Measurements from ENCODE around the gene EMC7. TPM values are rescaled to one million over a fixed set of nuclear protein-coding genes. Genes with fewer than 3 reads are reported as not detected.

Gene EMC7
- total and polyA plus RNA-seq, 10 of the 15 experiments (the other 5 are each of a cell fraction or from before 2014, with no cell fraction given), result 16.5 to 88.9 (median 45.0) TPM

GRCh38 chr15:34084086-34084485, 17.6 kb downstream of the EMC7 start:
- Histone ChIP-seq H4K20me1 (ENCODE audit: control insufficient read depth, insufficient read depth) (no peaks in the 10 kb centered on the region), H3K27me3 (replicated peaks in 1 of 2; ENCODE audit: control insufficient read depth in 2 of 2, insufficient read depth in 2 of 2, low read length in 1 of 2) (no peaks in the 10 kb centered on the region), H3K4me1 (ENCODE audit: control insufficient read depth, insufficient read depth, low read length) (no peaks in the 10 kb centered on the region), H3K9me3 (replicated peaks; ENCODE audit: control insufficient read depth, insufficient read depth, low read length) (no peaks in the 10 kb centered on the region), H3K4me2 (ENCODE audit: control insufficient read depth, insufficient read depth) (no peak overlapping the region), H3K79me2 (ENCODE audit: control insufficient read depth, insufficient read depth, low read length) (no peaks in the 10 kb centered on the region), H3K36me3 (ENCODE audit: control insufficient read depth in 2 of 2, insufficient read depth in 2 of 2, low read length in 1 of 2) (peaks cover 6 to 17% of the 10 kb centered on the region in 2 experiments; a peak in 3 of 4 replicates), H2AFZ (ENCODE audit: control insufficient read depth, low read depth, low read length) (no peak overlapping the region), H3K27ac (ENCODE audit: control insufficient read depth, insufficient read depth) (no peak overlapping the region), H3K9ac (ENCODE audit: control insufficient read depth, insufficient read depth, low read length) (no peak overlapping the region), H3K4me3 (no peak overlapping the region)
- ChIA-PET POLR2A (no interaction called here), CTCF (interaction anchor here (1.2 kb wide), 1 partner anchor 22 kb away, joined by 3 read pairs; no protein-coding TSS in a partner anchor), SMC1A (ENCODE audit: uncharacterized antibody, unreplicated experiment) (no interaction called here), RAD21 (ENCODE audit: unreplicated experiment) (no interaction called here)
- DNase-seq (ENCODE audit: low read depth, low spot score), result no peak
- TF ChIP-seq RFX5 (IDR thresholded peaks at IDR 0.05; ENCODE audit: low read depth, low read length) (no peak), KAT2A (conservative IDR thresholded peaks at IDR 0.05; ENCODE audit: control insufficient read depth, low read depth, low read length) (no peak), TAF1 (IDR thresholded peaks at IDR 0.05; ENCODE audit: borderline replicate concordance, low read depth, low read length) (no peak)
- TSS peak; percentile 38 for BruUV-seq (replicated peaks)
- ATAC-seq, result no peak
- in situ Hi-C loops (cut with MboI) (no loop called here), intact Hi-C loops (cut with micrococcal nuclease; ENCODE audit: unreplicated experiment) (no loop called here)
- 100% methylated on average over 7 of the region's 7 CpGs for WGBS (ENCODE audit: insufficient coverage, insufficient replicate concordance, low lambda C conversion rate, missing lambda C conversion rate)
- no peak for FAIRE-seq

DNA sequence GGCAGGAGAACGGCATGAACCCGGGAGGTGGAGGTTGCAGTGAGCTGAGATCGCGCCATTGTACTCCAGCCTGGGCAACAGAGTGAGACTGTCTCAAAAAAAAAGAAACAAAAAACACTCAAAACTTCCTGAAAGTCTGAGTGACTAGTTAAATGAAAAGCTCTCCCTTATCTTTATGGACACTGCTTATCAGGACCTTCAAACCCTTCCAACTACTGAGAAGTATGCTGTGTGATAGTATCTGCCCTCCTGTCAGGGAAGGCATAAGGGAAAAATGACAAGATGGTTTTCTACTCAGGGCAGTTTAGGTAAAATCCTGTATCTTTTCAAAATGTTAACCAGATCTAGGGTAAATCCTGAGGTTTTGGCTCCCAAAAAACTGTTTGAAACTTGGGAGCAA, 21.8 kb downstream of the EMC7 start:
- ATAC-seq (no peak), FAIRE-seq (no peak), DNase-seq (ENCODE audit: low read depth, low spot score) (no peak)
- Histone ChIP-seq H3K4me3 (no peak overlapping the region), H4K20me1 (ENCODE audit: control insufficient read depth, insufficient read depth) (no peaks in the 10 kb centered on the region), H3K27me3 (replicated peaks in 1 of 2; ENCODE audit: control insufficient read depth in 2 of 2, insufficient read depth in 2 of 2, low read length in 1 of 2) (no peaks in the 10 kb centered on the region), H3K9me3 (replicated peaks; ENCODE audit: control insufficient read depth, insufficient read depth, low read length) (no peaks in the 10 kb centered on the region), H3K79me2 (ENCODE audit: control insufficient read depth, insufficient read depth, low read length) (no peaks in the 10 kb centered on the region), H3K27ac (ENCODE audit: control insufficient read depth, insufficient read depth) (no peak overlapping the region), H2AFZ (ENCODE audit: control insufficient read depth, low read depth, low read length) (no peak overlapping the region), H3K4me1 (ENCODE audit: control insufficient read depth, insufficient read depth, low read length) (no peaks in the 10 kb centered on the region), H3K9ac (ENCODE audit: control insufficient read depth, insufficient read depth, low read length) (no peak overlapping the region), H3K36me3 (ENCODE audit: control insufficient read depth in 2 of 2, insufficient read depth in 2 of 2, low read length in 1 of 2) (peaks cover 4 to 6% of the 10 kb centered on the region in 2 experiments; a peak in 2 of 4 replicates), H3K4me2 (ENCODE audit: control insufficient read depth, insufficient read depth) (no peak overlapping the region)
- WGBS (ENCODE audit: insufficient coverage, insufficient replicate concordance, low lambda C conversion rate, missing lambda C conversion rate), result 98% methylated on average over 4 of the region's 4 CpGs
- intact Hi-C loops (cut with micrococcal nuclease; ENCODE audit: unreplicated experiment) (no loop called here), in situ Hi-C loops (cut with MboI) (no loop called here)
- CTCF ChIA-PET, result interaction anchor here (1.0 to 1.9 kb wide), 2 partner anchors 18 to 20 kb away, joined by 4 to 7 read pairs; no protein-coding TSS in a partner anchor
- SMC1A ChIA-PET (ENCODE audit: uncharacterized antibody, unreplicated experiment), result no interaction called here
- RAD21 ChIA-PET (ENCODE audit: unreplicated experiment), result no interaction called here
- POLR2A ChIA-PET, result no interaction called here
- no TSS peak for BruUV-seq (replicated peaks)
- TF ChIP-seq, protein P1, sequence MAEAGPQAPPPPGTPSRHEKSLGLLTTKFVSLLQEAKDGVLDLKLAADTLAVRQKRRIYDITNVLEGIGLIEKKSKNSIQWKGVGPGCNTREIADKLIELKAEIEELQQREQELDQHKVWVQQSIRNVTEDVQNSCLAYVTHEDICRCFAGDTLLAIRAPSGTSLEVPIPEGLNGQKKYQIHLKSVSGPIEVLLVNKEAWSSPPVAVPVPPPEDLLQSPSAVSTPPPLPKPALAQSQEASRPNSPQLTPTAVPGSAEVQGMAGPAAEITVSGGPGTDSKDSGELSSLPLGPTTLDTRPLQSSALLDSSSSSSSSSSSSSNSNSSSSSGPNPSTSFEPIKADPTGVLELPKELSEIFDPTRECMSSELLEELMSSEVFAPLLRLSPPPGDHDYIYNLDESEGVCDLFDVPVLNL (IDR thresholded peaks at IDR 0.05; ENCODE audit: low read depth, low read length), result no peak
- TF ChIP-seq NFYB (IDR thresholded peaks at IDR 0.05; ENCODE audit: insufficient read depth, low read depth, low read length), result no peak
- no peak for TF ChIP-seq RELA (IDR thresholded peaks at IDR 0.05; ENCODE audit: borderline replicate concordance, partially characterized antibody)
- no peak for TF ChIP-seq HCFC1 (IDR thresholded peaks at IDR 0.05; ENCODE audit: low read length)
- no peak for TF ChIP-seq STAT3 (IDR thresholded peaks at IDR 0.05; ENCODE audit: low read depth, low read length)
- no peak for TF ChIP-seq TCF3 (IDR thresholded peaks at IDR 0.05; ENCODE audit: borderline replicate concordance, insufficient read depth, low read depth, low read length)
- no peak for TF ChIP-seq ZNF24 (IDR thresholded peaks at IDR 0.05)
- TF ChIP-seq ZNF622 (IDR thresholded peaks at IDR 0.05), result no peak
- TF ChIP-seq ZBTB4 (CRISPR knock-in tag; IDR thresholded peaks at IDR 0.05), result no peak
- no peak for TF ChIP-seq SIX5 (IDR thresholded peaks at IDR 0.05; ENCODE audit: low read depth, low read length, severe bottlenecking)
- TF ChIP-seq LARP7 (IDR thresholded peaks at IDR 0.05), result no peak
- TF ChIP-seq TBL1XR1 (IDR thresholded peaks at IDR 0.05; ENCODE audit: low read depth, low read length), result no peak
- TF ChIP-seq NR2F1 (conservative IDR thresholded peaks at IDR 0.05), result no peak
